Panc1 (cell line): ENCODE measurements around the gene AGBL3. TPM values are rescaled to one million over a fixed set of nuclear protein-coding genes. Genes with fewer than 3 reads are reported as not detected.

ENCODE experiments used
- ATAC-seq: fragments of 200-7000 bp; cut with Tn5 transposase; 2 replicates; pipeline ENCODE4 v1.9.1; 2020; ENCODE audit warnings: mild to moderate bottlenecking, moderate library complexity
- BruUV-seq: library from RNA; stranded (reverse); fragments of 400-500 nt; replicated peaks from 2 replicates; lab custom pipeline; 2021; lab: Mats Ljungman, UMichigan
- CTCF ChIA-PET: fragments of 300-600 bp; sonication (Branson Sonifier 250); formaldehyde crosslinking; loops from one replicate; lab custom pipeline; 2022; ENCODE audit warnings: antibody characterized with exemption; lab: Charles Lee
- POLR2A ChIA-PET: fragments of 300-600 bp; sonication (Branson Sonifier 250); formaldehyde crosslinking; loops from one replicate; lab custom pipeline; 2022; ENCODE audit warnings: antibody characterized with exemption; lab: Charles Lee
- DNase-seq: peaks from one replicate; pipeline ENCODE4 v3.0.0-alpha.2; 2010; ENCODE audit warnings: low read depth, low spot score
- H3K27ac ChIP-seq: 2 replicates; pipeline ENCODE4 v1.5.1; 2011; ENCODE audit warnings: mild to moderate bottlenecking, low read length, inconsistent platforms
- H3K27me3 ChIP-seq: fragments of 200-500 bp; sonication (Bioruptor generic); 2 replicates; pipeline ENCODE4 v1.6.0; 2014; ENCODE audit warnings: low read length, inconsistent platforms; ENCODE audit not compliant: control insufficient read depth, insufficient read depth
- H3K36me3 ChIP-seq: fragments of 200-500 bp; sonication (Bioruptor generic); 2 replicates; pipeline ENCODE4 v1.5.1; 2014; ENCODE audit warnings: inconsistent platforms, mild to moderate bottlenecking, low read length, moderate library complexity; ENCODE audit not compliant: control insufficient read depth, insufficient read depth
- H3K4me1 ChIP-seq: 2 replicates; pipeline ENCODE4 v1.5.1; 2011; ENCODE audit warnings: inconsistent platforms, mild to moderate bottlenecking, low read length, moderate library complexity; ENCODE audit not compliant: control insufficient read depth, insufficient read depth
- H3K4me3 ChIP-seq, 2 experiments: 2 replicates each; pipeline ENCODE4 v1.5.1; 2011 to 2012; ENCODE audit warnings: low read depth in 2 of 2, low read length in 2 of 2, mild to moderate bottlenecking in 2 of 2, inconsistent platforms in 1 of 2, moderate library complexity in 1 of 2
- H3K9me3 ChIP-seq: fragments of 200-500 bp; sonication (Bioruptor generic); 2 replicates; pipeline ENCODE4 v1.5.1; 2014; ENCODE audit warnings: low read depth, mild to moderate bottlenecking, inconsistent platforms, low read length, moderate library complexity; ENCODE audit not compliant: control insufficient read depth, insufficient read depth
- POLR2AphosphoS5 ChIP-seq: IDR thresholded peaks from 2 replicates; pipeline ENCODE4 v1.6.1; 2012; ENCODE audit warnings: mild to moderate bottlenecking, low read depth, low read length, moderate library complexity
- SIN3A ChIP-seq: IDR thresholded peaks from 2 replicates; pipeline ENCODE4 v1.6.1; 2012; ENCODE audit warnings: low read depth, mild to moderate bottlenecking, low read length, moderate library complexity, borderline replicate concordance; ENCODE audit not compliant: insufficient read depth
- TCF7L2 ChIP-seq: IDR thresholded peaks from 2 replicates; pipeline ENCODE4 v1.6.1; 2011; ENCODE audit warnings: mild to moderate bottlenecking, low read depth, low read length, inconsistent platforms
- in situ Hi-C: cut with HindIII; loops from 2 replicates; pipeline ENCODE4 v1.10.0; 2016; ENCODE audit warnings: low sequenced_read_pairs, low pct_unique_long_range_greater_than_20kb
- intact Hi-C: fragments of 100-400 bp; cut with micrococcal nuclease; formaldehyde crosslinking; loops from one replicate; pipeline ENCODE4 v1.10.0; 2022; ENCODE audit not compliant: unreplicated experiment
- total RNA-seq: library from RNA; stranded (reverse); gene quantifications from one replicate; pipeline ENCODE4 v1.2.1, GENCODE V29; 2021; ENCODE audit not compliant: unreplicated experiment
- TF ChIP-seq, protein P1 (sequence below): fragments of 450-650 bp; IDR thresholded peaks from 2 replicates; pipeline ENCODE4 v1.5.1; 2017; ENCODE audit warnings: mild to moderate bottlenecking
- TF ChIP-seq, protein P2 (sequence below), 2 experiments: IDR thresholded peaks; 2 replicates each; pipeline ENCODE4 v1.6.1; 2011 to 2012; ENCODE audit warnings: low read depth in 2 of 2, control low read depth in 1 of 2, low read length in 1 of 2, mild to moderate bottlenecking in 1 of 2, moderate library complexity in 1 of 2; ENCODE audit not compliant: insufficient read depth in 1 of 2

Gene AGBL3
- total RNA-seq, 1 experiment from 2014 or later = 2.5 TPM

DNA sequence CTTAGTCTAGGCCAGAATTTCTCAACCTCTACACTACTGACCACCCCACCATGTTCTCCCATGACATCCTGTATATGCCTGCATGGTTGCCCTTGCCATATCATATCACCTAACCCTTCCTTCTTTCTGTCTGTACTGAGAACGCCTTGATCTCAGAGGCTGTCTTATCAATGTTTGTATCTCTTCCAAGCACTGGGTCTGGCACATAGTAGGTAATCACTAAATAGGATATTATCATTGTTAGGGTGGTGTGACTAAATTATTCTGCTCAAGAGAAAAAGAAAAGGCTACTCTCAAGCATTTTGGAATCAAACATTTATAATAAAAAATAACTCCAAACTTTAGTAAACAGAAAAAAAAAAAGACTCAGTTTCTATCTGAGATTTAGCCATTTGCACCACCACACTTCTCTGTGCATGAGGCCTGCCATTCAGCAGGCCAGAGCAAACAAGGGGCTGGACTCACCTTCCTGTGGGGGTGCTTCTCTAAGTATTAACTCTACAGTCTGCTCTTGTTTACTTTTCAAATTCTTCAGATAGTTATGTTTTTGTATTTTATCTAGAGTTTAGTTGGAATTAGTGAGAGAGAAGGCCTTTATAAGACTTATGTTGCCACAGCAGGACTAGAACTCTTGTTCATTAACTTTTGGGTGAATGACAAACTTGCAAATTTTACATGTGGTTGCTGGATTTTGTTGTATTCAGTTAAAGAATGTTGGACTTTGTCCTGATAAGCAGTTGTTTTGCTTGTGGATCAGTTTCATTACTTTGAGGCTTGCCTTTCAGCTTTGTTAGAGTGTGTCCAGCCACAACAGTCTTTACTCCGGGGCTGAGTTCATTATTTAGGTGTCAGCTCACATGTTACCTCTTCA, 5.4 kb downstream of the AGBL3 start:
- no peak overlapping the region for H3K27ac ChIP-seq
- intact Hi-C loops = loop anchor here (10.0 kb wide), 1 partner anchor 153 kb away; the partner anchor contains the start of gene TMEM140
- no TSS peak for BruUV-seq
- DNase-seq (no peak), ATAC-seq (no peak)
- H3K4me3 ChIP-seq = no peak overlapping the region
- peaks cover 13% of the 10 kb centered on the region for H3K36me3 ChIP-seq
- CTCF ChIA-PET = no interaction called here
- no peak for TF ChIP-seq SIN3A
- TF ChIP-seq, protein P1, sequence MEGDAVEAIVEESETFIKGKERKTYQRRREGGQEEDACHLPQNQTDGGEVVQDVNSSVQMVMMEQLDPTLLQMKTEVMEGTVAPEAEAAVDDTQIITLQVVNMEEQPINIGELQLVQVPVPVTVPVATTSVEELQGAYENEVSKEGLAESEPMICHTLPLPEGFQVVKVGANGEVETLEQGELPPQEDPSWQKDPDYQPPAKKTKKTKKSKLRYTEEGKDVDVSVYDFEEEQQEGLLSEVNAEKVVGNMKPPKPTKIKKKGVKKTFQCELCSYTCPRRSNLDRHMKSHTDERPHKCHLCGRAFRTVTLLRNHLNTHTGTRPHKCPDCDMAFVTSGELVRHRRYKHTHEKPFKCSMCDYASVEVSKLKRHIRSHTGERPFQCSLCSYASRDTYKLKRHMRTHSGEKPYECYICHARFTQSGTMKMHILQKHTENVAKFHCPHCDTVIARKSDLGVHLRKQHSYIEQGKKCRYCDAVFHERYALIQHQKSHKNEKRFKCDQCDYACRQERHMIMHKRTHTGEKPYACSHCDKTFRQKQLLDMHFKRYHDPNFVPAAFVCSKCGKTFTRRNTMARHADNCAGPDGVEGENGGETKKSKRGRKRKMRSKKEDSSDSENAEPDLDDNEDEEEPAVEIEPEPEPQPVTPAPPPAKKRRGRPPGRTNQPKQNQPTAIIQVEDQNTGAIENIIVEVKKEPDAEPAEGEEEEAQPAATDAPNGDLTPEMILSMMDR = no peak
- TF ChIP-seq TCF7L2 = no peak
- no peak for TF ChIP-seq POLR2AphosphoS5
- TF ChIP-seq, protein P2, sequence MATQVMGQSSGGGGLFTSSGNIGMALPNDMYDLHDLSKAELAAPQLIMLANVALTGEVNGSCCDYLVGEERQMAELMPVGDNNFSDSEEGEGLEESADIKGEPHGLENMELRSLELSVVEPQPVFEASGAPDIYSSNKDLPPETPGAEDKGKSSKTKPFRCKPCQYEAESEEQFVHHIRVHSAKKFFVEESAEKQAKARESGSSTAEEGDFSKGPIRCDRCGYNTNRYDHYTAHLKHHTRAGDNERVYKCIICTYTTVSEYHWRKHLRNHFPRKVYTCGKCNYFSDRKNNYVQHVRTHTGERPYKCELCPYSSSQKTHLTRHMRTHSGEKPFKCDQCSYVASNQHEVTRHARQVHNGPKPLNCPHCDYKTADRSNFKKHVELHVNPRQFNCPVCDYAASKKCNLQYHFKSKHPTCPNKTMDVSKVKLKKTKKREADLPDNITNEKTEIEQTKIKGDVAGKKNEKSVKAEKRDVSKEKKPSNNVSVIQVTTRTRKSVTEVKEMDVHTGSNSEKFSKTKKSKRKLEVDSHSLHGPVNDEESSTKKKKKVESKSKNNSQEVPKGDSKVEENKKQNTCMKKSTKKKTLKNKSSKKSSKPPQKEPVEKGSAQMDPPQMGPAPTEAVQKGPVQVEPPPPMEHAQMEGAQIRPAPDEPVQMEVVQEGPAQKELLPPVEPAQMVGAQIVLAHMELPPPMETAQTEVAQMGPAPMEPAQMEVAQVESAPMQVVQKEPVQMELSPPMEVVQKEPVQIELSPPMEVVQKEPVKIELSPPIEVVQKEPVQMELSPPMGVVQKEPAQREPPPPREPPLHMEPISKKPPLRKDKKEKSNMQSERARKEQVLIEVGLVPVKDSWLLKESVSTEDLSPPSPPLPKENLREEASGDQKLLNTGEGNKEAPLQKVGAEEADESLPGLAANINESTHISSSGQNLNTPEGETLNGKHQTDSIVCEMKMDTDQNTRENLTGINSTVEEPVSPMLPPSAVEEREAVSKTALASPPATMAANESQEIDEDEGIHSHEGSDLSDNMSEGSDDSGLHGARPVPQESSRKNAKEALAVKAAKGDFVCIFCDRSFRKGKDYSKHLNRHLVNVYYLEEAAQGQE (IDR thresholded peaks at IDR 0.05; ENCODE audit: insufficient read depth in 1 of 2, low read depth in 2 of 2, low read length in 1 of 2) = no peak
- peaks cover 17% of the 10 kb centered on the region for H3K4me1 ChIP-seq
- no peaks in the 10 kb centered on the region for H3K27me3 ChIP-seq
- POLR2A ChIA-PET = no interaction called here
- no peaks in the 10 kb centered on the region for H3K9me3 ChIP-seq
- in situ Hi-C loops = no loop called here

DNA sequence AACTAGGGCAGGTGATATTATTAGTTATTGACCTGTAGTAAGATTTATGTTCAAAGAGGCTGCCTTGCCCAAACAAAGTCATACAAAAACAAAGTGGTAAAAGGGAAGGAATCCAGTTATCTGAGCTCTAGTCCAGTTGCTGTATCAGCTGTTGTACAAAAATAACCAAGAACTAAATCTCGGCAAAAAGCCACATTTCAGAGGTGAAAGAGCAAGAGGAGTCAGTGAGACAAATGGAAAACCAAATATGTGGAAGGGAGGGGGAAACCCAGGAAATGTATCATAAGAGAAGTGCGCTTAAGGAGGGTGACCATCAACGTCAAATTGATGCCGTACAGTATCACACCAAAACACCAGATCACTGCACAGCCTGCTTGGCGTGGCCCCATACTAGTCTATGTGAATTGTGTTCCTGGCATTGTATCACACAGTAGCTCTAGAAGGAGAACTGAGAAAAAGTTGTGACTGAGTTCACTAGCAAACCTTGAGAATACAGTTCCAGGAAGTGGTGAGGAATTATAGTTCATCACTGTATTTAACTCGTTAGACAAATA, 6.4 kb downstream of the AGBL3 start:
- in situ Hi-C loops (no loop called here), intact Hi-C loops (loop anchor here (10.0 kb wide), 1 partner anchor 152 kb away; the partner anchor contains the start of gene TMEM140)
- TF ChIP-seq, protein P1 = no peak
- TF ChIP-seq SIN3A (no peak), TCF7L2 (no peak), POLR2AphosphoS5 (no peak)
- TF ChIP-seq, protein P2 (IDR thresholded peaks at IDR 0.05; ENCODE audit: insufficient read depth in 1 of 2, low read depth in 2 of 2, low read length in 1 of 2) = no peak
- no peak overlapping the region for H3K4me3 ChIP-seq
- ATAC-seq = no peak
- H3K4me1 ChIP-seq = peaks cover 13% of the 10 kb centered on the region
- POLR2A ChIA-PET = no interaction called here
- DNase-seq = no peak
- no peaks in the 10 kb centered on the region for H3K27me3 ChIP-seq
- no TSS peak for BruUV-seq
- no peaks in the 10 kb centered on the region for H3K9me3 ChIP-seq
- peaks cover 13% of the 10 kb centered on the region for H3K36me3 ChIP-seq
- CTCF ChIA-PET = no interaction called here
- no peak overlapping the region for H3K27ac ChIP-seq
